Measurements from ENCODE around the gene C10orf62.

Gene C10orf62

GRCh38 chr10:97571622-97572021 is 17.9 kb upstream of the C10orf62 start:
- Histone ChIP-seq H3K4me2 (ENCODE audit: low read length) (no peak overlapping the region), H2AFZ (ENCODE audit: low read depth, low read length) (no peak overlapping the region), H3K4me1 (ENCODE audit: low read length) (no peaks in the 10 kb centered on the region)

DNA sequence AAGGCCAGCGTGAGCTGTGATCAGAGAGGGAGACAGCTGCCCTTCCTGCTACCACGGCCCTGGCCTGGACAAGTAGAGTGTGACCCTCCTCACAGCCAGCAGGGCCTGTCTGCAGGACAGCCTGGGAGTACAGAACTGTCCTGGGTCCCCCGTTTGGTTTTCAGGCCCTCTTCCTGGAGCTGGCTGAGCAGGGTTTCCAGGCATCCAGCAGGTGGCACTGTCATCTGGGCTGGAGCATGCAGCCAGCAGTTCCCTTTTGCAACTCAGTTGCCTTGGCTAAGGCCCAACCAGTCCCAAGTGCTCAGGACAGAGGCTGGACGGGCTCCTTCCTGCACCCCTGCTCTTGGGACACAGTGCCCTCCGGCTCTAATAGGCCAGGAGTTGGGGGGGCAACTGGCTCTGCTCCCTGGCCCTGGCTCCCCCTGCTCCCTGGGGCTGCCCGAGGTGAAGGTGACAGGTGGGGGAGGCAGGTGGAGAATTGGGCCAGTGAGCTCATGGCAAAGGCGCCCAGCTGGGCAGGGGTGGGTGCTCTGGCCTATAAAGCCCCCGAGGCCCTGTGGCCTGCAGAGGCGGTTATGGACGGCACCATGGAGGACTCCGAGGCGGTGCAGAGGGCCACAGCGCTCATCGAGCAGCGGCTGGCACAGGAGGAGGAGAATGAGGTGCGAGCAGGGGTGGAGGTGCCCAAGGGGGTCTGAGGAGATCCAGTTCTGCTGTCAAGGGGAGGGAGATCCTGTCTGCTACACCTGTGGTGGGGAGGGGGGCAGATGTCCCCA is 17.1 kb upstream of the C10orf62 start, which contains the start of gene ANKRD2:
Gene ANKRD2 (plus strand): TSS at position 566 of the 776 bp plus-strand sequence. CDS start 10 bp downstream, at position 576.
- no peak for TF ChIP-seq EZH2phosphoT487 (IDR thresholded peaks at IDR 0.05; ENCODE audit: low read depth)
- TF ChIP-seq, protein P1, sequence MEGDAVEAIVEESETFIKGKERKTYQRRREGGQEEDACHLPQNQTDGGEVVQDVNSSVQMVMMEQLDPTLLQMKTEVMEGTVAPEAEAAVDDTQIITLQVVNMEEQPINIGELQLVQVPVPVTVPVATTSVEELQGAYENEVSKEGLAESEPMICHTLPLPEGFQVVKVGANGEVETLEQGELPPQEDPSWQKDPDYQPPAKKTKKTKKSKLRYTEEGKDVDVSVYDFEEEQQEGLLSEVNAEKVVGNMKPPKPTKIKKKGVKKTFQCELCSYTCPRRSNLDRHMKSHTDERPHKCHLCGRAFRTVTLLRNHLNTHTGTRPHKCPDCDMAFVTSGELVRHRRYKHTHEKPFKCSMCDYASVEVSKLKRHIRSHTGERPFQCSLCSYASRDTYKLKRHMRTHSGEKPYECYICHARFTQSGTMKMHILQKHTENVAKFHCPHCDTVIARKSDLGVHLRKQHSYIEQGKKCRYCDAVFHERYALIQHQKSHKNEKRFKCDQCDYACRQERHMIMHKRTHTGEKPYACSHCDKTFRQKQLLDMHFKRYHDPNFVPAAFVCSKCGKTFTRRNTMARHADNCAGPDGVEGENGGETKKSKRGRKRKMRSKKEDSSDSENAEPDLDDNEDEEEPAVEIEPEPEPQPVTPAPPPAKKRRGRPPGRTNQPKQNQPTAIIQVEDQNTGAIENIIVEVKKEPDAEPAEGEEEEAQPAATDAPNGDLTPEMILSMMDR (IDR thresholded peaks at IDR 0.05; ENCODE audit: low read depth, low read length) = peak; percentile 66
- H4K20me1 ChIP-seq (ENCODE audit: insufficient read depth, low read length) = no peaks in the 10 kb centered on the region
- H3K4me3 ChIP-seq (ENCODE audit: low read length) = no peak within 1 kb of the TSS
- peak within 1 kb of the TSS; percentile 33; the same call in 1 of the 2 replicates for H2AFZ ChIP-seq (ENCODE audit: low read depth, low read length)
- no peaks in the 10 kb centered on the region for H3K36me3 ChIP-seq (replicated peaks; ENCODE audit: low read depth, low read length)
- no peak within 1 kb of the TSS for H3K27ac ChIP-seq (ENCODE audit: low read length)
- no peaks in the 10 kb centered on the region for H3K27me3 ChIP-seq (ENCODE audit: low read depth, low read length)
- H3K4me2 ChIP-seq (ENCODE audit: low read length) = no peak within 1 kb of the TSS
- no peaks in the 10 kb centered on the region for H3K4me1 ChIP-seq (ENCODE audit: low read length)
- no peak within 1 kb of the TSS for H3K9ac ChIP-seq (ENCODE audit: low read length)
- H3K9me3 ChIP-seq (ENCODE audit: insufficient read depth, low read length) = no peaks in the 10 kb centered on the region
- no peaks in the 10 kb centered on the region for H3K79me2 ChIP-seq (ENCODE audit: low read length)

More at GRCh38 chr10:97571622-97572021, 17.9 kb upstream of the C10orf62 start:
- no peak overlapping the region for H3K4me3 ChIP-seq (ENCODE audit: low read length)
- no peak overlapping the region for H3K9ac ChIP-seq (ENCODE audit: low read length)
- no peaks in the 10 kb centered on the region for H4K20me1 ChIP-seq (ENCODE audit: insufficient read depth, low read length)
- H3K36me3 ChIP-seq (replicated peaks; ENCODE audit: low read depth, low read length) = no peaks in the 10 kb centered on the region
- TF ChIP-seq, protein P1 (IDR thresholded peaks at IDR 0.05; ENCODE audit: low read depth, low read length) = no peak
- no peak for TF ChIP-seq EZH2phosphoT487 (IDR thresholded peaks at IDR 0.05; ENCODE audit: low read depth)
- no peak overlapping the region for H3K27ac ChIP-seq (ENCODE audit: low read length)
- H3K79me2 ChIP-seq (ENCODE audit: low read length) = no peaks in the 10 kb centered on the region
- no peaks in the 10 kb centered on the region for H3K27me3 ChIP-seq (ENCODE audit: low read depth, low read length)
- no peaks in the 10 kb centered on the region for H3K9me3 ChIP-seq (ENCODE audit: insufficient read depth, low read length)

DNA sequence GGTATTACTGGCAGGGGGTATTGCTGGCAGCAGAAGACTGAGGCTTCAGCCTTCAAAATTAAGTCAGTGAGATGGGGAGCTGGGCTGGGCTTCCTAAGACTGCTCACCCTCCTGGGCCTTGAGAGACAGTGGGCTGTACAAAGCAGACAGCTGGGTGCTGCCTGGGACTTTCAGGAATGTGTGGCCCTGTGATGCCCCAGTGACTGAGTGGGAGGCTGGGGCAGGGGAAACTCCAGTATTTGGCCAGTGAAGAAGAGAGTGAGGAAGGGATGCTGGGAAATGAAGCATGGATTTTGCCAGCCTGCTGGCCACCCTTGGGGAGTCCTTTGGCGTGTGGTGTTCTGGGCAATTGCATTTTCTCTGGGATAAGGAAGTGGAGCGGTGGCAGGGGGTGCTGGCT is 16.5 kb upstream of the C10orf62 start:
- Histone ChIP-seq H3K4me1 (ENCODE audit: low read length) (no peaks in the 10 kb centered on the region), H3K4me2 (ENCODE audit: low read length) (no peak overlapping the region), H3K9me3 (ENCODE audit: insufficient read depth, low read length) (no peaks in the 10 kb centered on the region), H3K4me3 (ENCODE audit: low read length) (no peak overlapping the region), H3K27ac (ENCODE audit: low read length) (no peak overlapping the region), H4K20me1 (ENCODE audit: insufficient read depth, low read length) (no peaks in the 10 kb centered on the region), H3K9ac (ENCODE audit: low read length) (no peak overlapping the region), H3K79me2 (ENCODE audit: low read length) (no peaks in the 10 kb centered on the region), H3K36me3 (replicated peaks; ENCODE audit: low read depth, low read length) (no peaks in the 10 kb centered on the region), H3K27me3 (ENCODE audit: low read depth, low read length) (no peaks in the 10 kb centered on the region), H2AFZ (ENCODE audit: low read depth, low read length) (no peak overlapping the region)
- no peak for TF ChIP-seq EZH2phosphoT487 (IDR thresholded peaks at IDR 0.05; ENCODE audit: low read depth)

DNA sequence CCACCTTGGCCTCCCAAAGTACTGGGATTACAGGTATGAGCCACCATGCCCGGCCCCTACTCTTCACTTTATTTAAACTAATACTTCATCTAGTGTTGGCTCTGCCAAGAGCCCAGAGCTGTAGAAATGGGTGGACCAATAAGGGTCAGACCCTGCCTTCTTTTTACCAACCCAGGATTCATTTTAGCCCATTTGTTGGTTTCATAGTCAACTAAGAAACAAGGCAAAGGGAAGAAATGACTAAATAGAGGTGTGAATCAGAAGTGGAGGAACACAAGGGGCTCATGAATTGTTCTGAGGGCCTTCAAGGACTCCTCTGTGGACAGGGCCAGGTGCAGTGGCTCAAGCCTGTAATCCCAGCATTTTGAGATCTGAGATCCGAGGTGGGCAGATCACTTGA is 15.8 kb upstream of the C10orf62 start:
- Histone ChIP-seq H3K4me1 (ENCODE audit: low read length) (no peaks in the 10 kb centered on the region), H3K27me3 (ENCODE audit: low read depth, low read length) (no peaks in the 10 kb centered on the region), H2AFZ (ENCODE audit: low read depth, low read length) (no peak overlapping the region), H3K4me3 (ENCODE audit: low read length) (no peak overlapping the region), H3K4me2 (ENCODE audit: low read length) (no peak overlapping the region), H3K79me2 (ENCODE audit: low read length) (no peaks in the 10 kb centered on the region), H3K27ac (ENCODE audit: low read length) (no peak overlapping the region), H3K36me3 (replicated peaks; ENCODE audit: low read depth, low read length) (no peaks in the 10 kb centered on the region), H4K20me1 (ENCODE audit: insufficient read depth, low read length) (no peaks in the 10 kb centered on the region), H3K9ac (ENCODE audit: low read length) (no peak overlapping the region), H3K9me3 (ENCODE audit: insufficient read depth, low read length) (no peaks in the 10 kb centered on the region)
- TF ChIP-seq, protein P1 (IDR thresholded peaks at IDR 0.05; ENCODE audit: low read depth, low read length) = no peak
- no peak for TF ChIP-seq EZH2phosphoT487 (IDR thresholded peaks at IDR 0.05; ENCODE audit: low read depth)
